ENCODE measurements around the gene PADI1.

PADI1 gene

DNA sequence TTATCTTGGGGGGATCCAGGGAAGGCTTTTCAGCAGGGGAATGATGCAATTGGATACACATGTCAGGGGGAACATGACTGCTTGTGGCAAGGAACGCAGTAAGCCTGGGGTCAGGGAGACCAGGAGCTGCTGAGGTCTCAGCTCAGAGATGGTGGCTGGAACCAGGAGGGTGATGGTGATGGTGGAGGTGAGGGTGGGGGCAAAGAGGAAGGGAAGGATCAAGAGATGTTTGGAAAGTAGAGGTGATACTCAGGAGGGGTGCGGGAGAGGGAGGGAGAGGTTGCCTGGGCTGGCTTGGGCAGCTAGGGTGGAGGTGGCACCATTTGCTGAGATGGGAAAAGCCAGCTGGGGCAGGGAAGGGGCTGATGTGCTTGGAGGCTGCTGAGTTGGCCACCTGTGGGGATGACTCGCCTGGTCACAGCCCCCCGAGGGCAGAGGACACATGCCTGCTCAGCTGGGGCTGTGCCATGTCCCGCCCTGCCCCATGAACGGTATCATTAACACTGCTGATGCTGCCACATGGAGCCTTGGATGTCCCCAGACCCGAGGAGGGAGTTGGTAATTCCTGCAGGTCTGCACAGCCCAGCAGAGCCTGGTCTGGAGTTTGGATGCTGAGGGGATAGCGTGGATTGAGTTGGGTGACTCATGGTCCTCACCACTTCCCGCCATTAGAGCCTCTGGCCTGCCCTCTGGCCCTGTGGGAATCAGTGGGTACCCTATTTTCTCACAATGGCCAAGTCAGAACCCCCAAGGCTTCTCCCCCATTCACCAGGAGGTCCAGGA is 6.3 kb upstream of the PADI1 start:
- DNase-seq (ENCODE audit: low spot score): no peak

DNA sequence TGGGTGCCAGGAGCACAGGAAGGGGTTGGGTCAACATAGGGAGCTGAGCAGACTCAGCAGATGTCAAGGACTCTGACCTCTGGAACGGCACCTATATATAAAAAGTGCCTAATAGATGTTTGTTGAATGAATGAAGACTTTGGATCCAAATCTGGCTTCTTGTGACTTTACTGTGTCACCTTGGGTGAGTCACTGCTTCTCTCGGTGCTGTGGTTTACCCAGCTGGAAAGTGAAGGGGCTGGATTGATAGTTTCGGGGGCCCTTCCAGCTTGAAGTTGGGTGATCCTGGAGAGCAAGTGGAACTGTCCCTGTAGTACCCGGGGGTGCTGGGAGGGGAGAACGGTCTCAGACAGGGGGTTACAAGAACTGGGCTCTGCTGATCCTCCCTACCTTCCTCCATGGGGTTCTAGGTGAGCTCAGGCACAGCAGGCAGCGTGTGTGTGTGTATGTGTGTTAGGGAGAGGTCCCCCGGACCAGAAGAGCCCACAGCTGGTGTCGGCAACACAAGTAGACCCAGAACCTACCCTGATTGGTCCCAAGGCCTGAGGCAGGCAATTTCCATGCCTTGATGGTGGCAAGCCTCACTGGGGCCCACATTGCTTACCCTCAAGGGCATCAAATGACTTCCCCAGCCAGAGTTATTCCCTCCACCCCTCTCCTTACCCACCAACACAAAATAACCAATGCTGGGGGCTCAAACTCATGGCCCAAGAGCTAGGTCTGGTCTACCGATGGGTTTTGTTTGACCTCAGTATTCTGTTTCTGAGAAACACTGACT is 5.5 kb upstream of the PADI1 start:
- no peak for DNase-seq (ENCODE audit: low spot score)

DNA sequence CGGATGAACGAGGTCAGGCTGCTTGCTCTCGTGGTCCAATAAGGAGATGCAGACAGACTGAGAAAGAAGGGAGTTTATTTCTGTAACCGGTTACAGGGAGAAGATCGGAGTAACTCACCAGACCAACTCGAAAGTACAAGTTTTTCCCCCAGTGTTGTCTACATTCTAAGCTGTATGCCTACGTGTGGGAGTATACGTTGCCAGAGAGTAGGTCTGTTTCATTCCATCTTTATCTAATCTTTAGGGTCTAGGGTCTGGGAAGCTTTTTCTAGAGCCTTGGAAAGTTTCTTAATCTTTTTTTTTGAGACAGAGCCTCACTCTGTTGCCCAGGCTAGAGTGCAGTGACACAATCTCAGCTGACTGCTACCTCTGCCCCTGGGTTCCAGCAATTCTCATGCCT is 4.7 kb upstream of the PADI1 start:
- DNase-seq (ENCODE audit: low spot score): no peak

DNA sequence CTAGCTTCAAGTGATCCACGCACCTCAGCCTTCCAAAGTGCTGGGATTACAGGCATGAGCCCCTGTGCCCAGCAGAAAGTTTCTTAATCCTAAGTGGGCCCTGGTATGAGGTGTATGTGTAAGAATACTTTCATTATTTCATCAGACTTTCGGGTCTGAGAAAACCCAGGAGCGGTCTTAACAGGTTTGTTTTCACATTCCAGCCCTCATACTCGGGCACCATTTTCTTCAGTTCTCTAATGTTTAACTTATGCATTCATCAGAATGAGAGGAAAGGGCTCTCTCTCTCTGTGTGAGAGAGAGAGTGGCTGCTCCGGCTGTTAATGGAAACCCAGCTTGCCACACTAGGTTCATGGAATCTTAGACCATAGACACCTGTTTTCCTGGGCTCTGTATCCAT is 4.2 kb upstream of the PADI1 start:
- no peak for DNase-seq (ENCODE audit: low spot score)

DNA sequence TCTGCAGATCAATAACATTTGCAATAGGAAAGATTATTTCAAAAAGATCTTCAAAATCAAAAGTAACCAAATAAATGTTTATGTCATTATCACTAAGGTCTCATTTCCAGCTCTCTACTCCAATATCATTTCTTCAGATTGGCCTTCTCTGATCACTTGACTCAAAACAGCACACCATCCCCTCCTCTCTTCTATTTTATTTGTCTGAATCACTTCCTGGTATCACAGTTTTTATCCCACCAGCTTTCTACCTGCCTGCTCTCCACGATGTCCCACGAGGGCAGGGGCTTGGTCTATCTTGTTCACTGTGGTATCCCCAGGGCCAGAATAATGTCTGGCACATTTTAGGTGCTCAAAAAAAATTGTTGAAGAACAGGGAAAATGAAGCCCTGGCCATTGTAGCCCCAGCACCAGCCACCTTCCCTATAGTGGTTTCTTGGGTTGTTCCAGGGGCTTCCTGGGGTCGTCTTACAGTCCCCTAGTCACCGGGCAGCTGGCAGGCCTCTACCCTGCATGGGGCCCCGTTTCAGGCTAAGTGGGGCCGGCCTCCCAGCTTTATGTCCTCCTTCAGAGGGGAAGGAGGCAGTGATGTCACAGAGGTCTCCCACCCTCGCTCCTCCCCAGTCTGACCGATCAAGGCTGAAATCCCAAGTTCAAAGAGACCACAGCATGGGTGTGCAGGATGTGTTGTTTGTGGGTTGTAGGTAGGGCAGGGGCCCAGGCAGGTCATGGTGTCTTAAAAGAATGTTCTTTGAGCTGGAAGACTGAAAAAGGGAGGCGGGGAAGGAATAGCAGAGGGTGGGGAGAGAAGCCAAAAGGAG is 3.5 kb upstream of the PADI1 start:
- DNase-seq (ENCODE audit: low spot score): no peak

DNA sequence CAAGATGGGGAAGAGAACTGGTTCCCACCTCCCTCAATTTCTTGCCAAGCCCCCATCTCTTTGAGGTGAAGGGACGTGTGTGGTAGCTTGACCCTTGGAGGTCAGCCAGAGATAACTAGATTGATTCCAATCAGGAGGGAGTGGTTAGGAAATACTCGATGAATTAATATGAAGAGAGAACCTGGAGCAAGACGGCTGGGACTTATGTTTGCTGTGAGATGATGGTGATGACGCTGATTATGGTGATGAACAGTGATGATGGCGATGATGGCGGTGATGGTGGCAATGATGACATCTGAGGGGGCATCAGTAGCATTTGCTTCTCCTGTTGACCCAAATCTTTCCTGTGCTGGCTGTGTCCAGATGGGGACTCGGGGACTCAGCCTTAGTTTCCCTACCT is 724 bp downstream of the PADI1 start:
- no peak for DNase-seq (ENCODE audit: low spot score)

DNA sequence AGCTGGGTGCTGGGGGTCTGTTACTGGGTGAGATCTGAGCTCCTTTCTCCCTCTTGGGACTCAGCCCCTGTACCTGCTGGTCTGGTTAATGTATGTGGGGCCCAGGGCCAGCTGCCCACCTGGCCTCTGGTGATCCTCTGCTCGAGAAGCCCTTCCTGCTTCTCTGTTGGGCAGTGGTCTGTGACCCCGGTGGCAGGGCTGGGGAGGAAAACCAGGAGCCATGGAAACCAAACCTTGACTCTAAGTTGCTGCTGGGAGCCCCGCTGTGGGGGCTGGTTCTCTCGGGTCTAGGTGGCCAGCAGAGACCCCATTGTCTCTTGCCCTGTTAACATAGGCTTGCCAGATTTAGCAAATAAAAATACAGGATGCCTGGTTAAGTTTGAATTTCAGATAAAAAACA is 1.3 kb downstream of the PADI1 start:
- no peak for DNase-seq (ENCODE audit: low spot score)

DNA sequence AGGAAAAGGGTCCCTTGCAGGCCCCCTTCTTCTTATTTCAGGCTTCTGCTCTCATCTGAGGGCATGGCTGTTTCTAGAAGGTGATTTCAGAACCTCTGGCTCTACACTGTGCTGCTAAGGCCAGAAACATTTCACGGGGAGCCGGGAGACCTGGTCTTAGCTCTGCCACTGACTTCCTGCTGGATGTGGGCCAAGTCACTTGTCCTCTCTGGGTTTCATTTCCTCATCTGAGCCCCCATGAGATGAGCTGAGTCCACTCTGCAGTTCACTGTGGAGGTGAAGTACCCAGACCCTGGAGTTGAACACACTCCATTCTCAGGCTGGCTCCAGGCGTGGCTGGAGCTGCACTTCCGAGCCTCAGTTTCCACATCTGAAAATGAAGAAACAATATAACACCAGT is 2.1 kb downstream of the PADI1 start:
- no peak for DNase-seq (ENCODE audit: low spot score)

DNA sequence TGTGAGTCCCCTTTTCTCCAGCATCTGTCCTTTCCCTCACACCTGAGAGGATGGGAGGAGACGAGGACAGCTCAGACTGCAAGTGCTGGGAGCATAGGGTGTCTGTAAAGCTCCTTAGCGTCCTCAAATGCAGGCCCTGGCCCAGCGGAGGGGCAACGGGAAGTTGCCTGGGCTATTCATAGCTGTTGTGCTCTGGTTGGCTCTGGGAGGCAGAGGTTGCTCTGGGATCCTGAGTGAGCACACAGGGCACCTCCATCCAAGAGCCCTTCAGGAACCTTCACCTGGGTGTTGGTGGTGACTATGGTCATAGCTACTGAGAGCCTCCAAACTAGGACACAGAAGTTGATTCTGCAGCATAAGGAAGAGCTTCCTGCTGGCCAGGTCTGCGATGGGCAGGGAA is 2.6 kb downstream of the PADI1 start:
- no peak for DNase-seq (ENCODE audit: low spot score)

DNA sequence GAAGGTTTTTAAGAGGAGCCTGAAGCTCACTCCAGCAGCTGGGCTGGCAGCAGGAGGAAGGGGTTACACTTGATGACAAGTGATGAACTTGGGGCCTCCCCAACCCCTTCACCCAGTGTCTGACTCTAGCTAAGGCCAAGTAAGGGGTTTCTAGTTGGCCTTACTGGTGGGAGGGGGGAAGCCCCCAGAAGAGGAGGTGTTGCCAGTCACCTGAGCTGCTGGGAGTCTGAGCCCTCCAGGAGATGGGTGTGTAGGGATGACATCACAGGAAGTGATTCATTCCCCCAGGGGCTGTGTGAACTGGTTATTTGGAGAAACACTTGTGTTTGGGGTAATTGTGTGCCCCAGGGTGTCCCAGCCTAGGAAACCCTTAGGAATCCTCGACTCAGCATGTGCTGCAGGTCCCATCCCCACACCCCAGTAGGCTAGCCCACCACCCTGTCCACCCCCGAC is 3.1 kb downstream of the PADI1 start:
- DNase-seq (ENCODE audit: low spot score): peak; percentile 73

DNA sequence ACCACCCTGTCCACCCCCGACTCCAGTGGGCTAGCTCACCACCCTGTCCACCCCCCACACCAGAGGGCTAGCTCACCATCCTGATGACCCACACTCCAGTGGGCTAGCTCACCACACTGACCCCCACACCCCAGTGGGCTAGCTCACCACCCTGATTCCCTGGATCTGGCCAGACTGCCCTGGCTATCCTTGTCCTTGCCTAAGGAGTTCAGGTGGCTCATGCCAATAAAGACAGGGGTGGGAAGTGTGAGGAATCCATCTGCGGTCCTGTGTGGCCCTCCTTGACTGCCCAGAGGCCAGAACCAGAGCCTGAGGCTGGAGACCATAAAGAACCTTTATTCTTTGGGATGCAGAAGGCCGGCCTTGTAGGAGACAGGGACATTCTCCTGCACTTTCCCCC is 3.6 kb downstream of the PADI1 start:
- no peak for DNase-seq (ENCODE audit: low spot score)

DNA sequence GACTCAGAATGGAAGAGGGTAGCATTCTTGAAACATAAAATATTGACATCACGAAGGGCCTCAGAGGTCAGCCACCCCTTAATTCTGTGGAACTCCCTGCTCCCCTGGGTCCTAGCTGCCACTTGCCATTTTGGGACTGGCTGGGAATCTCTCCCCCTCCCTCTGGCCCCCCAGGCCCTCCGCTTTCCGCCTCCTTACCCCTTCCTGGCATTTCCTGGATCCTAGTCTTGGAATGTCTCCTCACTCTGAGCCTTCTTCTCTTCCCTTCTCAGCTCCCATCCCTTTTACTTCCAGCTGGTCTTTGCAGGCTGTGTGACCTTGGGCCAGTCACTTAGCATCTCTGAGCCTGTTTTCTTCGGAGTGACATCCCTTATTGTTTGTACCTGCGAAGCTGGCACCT is 4.5 kb downstream of the PADI1 start:
- no peak for DNase-seq (ENCODE audit: low spot score)

DNA sequence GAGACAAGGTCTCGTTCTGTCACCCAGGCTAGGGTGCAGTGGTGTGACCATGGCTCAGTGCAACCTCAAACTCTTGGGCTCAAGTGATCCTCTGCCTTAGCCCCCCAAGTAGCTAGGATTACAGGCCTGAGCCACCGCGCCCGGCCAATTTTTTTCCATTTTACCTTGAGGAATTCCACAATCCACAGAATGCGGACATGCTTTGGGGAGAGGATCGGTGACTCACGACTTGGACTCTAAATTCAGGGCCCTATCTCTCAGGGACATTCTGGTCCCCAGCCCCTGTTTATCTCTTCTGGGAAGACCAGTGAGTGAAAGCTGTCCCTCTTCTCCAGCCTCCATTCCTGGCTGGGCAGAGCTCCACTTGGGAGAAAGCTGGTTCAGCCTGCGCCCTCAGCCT is 5.2 kb downstream of the PADI1 start:
- DNase-seq (ENCODE audit: low spot score): no peak

DNA sequence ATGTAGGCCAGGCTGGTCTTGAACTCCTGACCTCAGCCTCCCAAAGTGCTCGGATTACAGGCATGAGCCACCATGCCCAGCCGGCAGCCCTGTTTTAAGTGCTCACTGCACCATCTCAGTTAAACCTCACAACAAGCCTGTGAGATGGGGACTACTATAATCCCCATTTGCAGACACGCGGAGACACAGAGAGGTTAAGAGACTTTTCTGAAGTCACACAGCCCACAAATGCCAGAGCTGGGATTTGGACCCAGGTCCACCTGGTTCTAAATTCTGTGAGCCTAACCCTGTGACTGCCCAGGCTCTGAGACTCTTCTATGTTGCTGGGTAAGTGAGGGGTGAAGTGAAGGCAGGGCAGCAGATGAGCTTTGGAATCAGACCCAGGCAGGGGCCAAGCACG is 6.4 kb downstream of the PADI1 start:
- no peak for DNase-seq (ENCODE audit: low spot score)

DNA sequence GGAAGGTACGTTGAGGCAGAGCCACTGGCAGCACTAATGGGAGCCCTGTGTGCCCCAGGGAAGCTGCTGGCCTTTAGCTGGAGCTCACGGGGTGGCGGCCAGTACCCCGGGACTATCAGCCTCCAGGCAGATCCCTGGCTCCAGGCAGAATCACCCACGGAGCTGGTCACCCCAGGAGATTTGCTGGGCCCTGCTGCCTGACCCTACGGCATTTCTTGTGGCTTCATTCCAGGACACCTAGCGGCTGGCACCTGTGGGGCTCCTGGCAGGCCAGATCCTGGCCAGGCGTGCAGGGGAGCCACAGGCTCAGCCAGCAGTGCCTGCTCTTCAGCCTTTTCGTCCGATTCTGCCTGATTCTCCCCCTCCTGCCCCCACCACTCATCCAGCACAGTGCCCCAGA is 7.1 kb downstream of the PADI1 start:
- no peak for DNase-seq (ENCODE audit: low spot score)

DNA sequence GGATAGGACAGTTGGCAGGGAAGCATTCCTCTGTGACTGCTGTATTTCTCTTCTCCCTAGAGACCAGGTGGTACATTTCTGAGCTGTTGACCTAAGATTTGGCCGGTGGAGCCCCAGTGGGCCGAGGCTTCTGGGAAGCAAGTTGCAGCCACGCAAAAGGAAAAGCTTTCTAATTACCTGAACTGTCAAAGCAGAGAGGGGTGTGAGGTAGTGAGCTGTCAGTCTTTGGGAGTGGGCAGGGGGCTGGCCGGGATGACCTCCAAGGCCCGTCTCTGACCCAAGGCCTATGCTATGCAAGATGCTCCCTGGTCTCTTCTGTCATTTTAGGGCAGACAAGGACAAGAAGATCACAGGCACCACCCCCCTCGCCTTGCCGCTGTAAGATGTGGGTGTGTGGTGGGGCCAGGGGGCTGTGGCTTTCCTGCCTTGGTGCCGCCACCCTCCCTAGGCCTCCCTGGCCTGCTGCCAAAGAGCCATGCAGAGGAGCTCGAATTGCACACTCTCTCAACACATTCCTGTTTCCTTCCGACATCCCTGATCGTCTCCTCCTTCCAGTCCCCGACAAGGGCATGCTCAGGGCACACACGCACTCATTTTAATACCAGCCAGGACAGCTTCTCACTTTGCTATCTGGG is 7.7 kb downstream of the PADI1 start:
- DNase-seq (ENCODE audit: low spot score): peak; percentile 86

DNA sequence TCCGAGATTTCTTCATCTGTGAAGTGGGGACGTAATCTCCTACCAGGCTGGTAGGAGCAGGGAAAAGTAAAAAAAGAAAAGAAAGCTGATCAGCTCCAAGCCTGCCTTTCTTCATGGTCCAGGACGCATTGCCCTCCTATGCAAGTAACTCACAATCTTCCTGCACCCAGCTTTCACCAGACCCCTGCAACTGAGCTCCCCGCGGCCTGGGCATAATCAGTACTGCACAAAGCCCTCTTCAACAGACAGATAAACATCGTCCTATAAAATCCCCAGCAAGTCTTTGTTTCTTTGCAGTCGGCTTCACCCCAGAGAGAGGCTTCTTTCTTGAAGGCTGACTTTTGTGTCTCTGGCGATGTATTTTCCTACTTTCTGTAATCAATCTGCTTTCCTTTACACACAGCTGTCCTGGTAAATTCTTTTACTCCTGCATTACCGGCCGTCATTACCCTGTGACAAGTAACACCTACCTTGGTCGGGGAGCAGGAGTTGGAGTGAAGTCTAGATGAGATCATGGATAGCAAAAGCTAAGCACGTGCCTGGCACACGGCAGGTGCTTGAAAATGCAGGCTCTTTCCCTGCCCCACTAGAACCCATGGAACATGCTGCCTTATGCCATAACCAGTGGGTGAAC is 8.3 kb downstream of the PADI1 start:
- DNase-seq (ENCODE audit: low spot score): no peak

DNA sequence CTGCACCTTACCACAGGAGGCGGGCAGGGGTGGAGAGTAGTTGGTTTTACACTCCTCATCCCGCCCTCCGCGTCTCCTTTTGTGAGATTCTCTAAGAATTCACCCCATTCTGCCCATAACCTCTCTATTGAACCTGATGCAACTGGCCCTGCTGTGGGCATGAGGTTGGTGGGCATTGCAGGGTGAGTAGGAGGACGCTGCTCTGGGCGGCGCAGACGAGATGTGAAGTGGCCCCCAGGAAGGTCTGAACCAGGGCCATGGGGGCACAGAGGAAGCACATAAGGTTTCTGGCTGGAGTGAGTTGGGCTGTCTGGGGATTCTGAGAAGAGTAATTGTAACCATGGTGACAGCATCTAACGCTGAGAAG is 8.8 kb downstream of the PADI1 start:
- no peak for DNase-seq (ENCODE audit: low spot score)

DNA sequence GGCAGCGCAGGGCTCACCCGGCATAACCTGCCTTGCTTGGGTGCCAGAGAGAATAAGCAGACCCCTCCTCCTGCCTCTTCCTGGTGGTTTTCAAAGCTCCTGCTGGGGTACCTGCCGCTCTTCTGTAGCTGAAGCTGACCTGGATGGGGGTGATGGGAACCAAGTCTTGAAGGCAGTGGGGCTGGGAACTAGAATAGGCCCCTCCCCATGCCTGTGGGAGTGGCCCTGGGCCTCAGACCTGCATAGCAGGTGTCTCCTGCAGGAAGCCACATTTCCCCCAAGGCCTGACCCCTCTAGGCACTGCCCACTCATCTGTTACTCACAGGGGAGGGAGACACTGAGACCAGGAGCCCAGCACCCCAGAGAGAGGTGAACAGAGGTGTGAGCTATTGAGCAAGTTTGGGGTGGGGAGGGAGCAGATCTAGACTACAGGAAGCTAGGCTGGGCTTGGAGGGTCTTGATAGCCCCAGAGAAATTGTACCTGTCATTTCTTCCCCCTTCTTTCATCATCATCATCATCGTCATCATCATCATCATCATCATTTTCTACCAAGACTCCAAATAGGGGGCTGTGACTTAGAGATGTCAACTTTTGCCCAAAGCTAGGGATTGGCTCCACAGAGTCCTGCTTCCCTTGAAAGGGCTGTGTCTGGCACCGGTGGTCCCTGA is 10.1 kb downstream of the PADI1 start:
- no peak for DNase-seq (ENCODE audit: low spot score)

DNA sequence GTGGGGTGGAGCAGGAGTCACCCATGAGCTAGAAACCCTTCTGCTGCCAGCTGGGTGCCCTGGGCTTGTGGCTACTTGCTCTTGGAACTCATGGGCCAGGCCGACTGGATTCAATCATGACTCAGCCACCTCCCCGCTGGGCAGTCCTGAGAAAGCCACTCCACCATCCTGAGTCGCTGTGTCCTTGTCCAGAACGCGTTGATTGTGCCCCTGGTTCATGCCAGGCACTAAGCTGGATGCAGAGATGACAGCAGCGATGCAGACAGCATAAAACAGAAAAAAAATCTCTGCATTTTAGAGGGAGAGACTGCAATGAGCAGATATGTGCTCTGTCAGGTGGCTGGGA is 10.6 kb downstream of the PADI1 start:
- DNase-seq (ENCODE audit: low spot score): peak; percentile 33

DNA sequence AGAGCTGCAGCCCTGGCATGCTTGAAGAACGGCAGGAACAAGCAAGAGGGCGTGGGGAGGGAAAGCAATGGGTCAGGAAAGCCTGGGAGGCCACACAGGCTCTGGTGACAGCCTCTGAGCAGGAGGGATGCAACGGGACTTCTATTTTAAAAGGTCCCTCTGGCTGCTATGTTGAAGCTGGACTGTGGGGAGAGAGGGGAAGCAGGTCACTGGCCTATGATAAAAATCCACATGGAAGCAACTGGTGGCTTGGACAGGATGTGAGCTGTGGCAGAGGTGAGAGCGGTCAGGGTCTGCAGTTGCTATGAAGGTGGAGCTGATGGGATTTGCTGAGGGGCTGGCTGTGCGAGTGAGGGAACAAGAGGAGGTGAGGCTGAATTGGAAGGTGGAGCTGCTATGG is 11.2 kb downstream of the PADI1 start:
- DNase-seq (ENCODE audit: low spot score): no peak
